ENCODE data around the gene SRP54. TPM values are rescaled to one million over a fixed set of nuclear protein-coding genes. Genes with fewer than 3 reads are reported as not detected.

Gene SRP54
- 10 to 100 TPM; 31.2 to 52.7 (median 39.3) TPM for total RNA-seq

GRCh38 chr14:34982421-34983147, at the start of gene SRP54:
TSS of gene SRP54 (plus strand) at chr14:34982992. CDS start at chr14:34996710, 13,718 bp downstream.
- DNase-seq (ENCODE audit: extremely low spot score), result peak; percentile 99
- H3K9me3 ChIP-seq, result no peaks in the 10 kb centered on the region
- intact Hi-C loops (cut with DNase I), result loop anchor here (1.0 to 5.0 kb wide), 3 partner anchors 65 to 140 kb away; partner anchors contain the start of genes FAM177A1, PPP2R3C and PRORP
- no peaks in the 10 kb centered on the region for H3K27me3 ChIP-seq
- H3K4me1 ChIP-seq, result peaks cover 36 to 55% (median 44%) of the 10 kb centered on the region in 4 donors
- TF ChIP-seq POLR2AphosphoS5 (IDR thresholded peaks at IDR 0.05) (peak; percentile 97 to 98), CTCF (IDR thresholded peaks at IDR 0.05) (peak in 2 of 3 experiments; percentile 26 to 33), EP300 (IDR thresholded peaks at IDR 0.05) (no peak), POLR2A (IDR thresholded peaks at IDR 0.05; ENCODE audit: low read depth) (peak; percentile 45)
- peak within 1 kb of the TSS; percentile 73 to 93 (median 80) for H3K4me3 ChIP-seq
- peak within 1 kb of the TSS; percentile 92 to 98 (median 97) for H3K27ac ChIP-seq (replicated peaks in 1 of 4)
- H3K36me3 ChIP-seq, result no peaks in the 10 kb centered on the region
- WGBS, result 0% methylated on average over 22 of the region's 45 CpGs

DNA sequence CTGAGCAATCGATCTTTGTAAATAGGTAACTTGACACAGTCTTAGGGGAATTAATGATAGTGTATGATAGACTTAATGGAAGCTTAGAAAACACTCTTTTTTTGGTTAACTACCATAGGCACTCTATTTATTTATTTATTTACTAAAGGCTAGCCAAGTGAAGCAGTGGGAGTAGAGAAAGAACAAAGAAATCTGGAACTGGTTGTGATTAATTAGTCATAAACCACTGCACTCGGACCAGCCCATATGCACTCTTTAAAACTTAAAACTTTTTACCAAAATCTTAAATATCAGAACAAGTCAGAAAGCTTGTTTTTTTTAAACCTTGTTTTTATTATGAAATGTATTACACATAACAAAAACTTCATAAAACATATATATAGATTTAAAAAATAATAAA, 49.5 kb upstream of the SRP54 start:
- Histone ChIP-seq H3K36me3 (no peaks in the 10 kb centered on the region), H3K27ac (replicated peaks in 1 of 4) (no peak overlapping the region), H3K4me3 (no peak overlapping the region), H3K9me3 (no peaks in the 10 kb centered on the region), H3K27me3 (no peaks in the 10 kb centered on the region), H3K4me1 (no peaks in the 10 kb centered on the region)
- 88% methylated on average over 2 of the region's 2 CpGs for WGBS
- no peak for DNase-seq (ENCODE audit: extremely low spot score)
- intact Hi-C loops (cut with DNase I), result no loop called here
- TF ChIP-seq CTCF (IDR thresholded peaks at IDR 0.05), result no peak

DNA sequence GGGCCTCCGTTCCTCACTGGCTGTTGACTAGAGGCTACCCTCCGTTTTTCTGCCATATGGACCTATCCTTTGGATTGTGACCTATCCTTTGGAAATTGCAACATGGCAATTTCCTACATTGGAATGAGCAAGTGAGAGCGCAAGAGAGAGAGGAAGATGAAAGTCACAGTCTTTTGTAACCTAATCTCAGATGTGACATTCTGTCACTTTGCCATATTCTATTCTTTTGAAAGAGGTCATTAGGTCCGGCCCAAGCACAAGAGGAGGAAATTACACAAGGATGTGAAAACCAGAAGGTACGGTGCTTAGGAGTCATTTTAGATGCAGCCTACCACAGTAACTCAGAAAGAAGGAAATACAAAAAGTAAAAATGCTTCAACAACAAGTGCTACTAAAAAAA, 47.3 kb upstream of the SRP54 start:
- intact Hi-C loops (cut with DNase I), result no loop called here

GRCh38 chr14:34937442-34937841, 45.4 kb upstream of the SRP54 start:
- no peak for TF ChIP-seq POLR2AphosphoS5 (IDR thresholded peaks at IDR 0.05)
- no peak for TF ChIP-seq POLR2A (IDR thresholded peaks at IDR 0.05; ENCODE audit: low read depth)
- no peak for TF ChIP-seq EP300 (IDR thresholded peaks at IDR 0.05)
- no peak for TF ChIP-seq CTCF (IDR thresholded peaks at IDR 0.05)
- Histone ChIP-seq H3K36me3 (no peaks in the 10 kb centered on the region), H3K27me3 (no peaks in the 10 kb centered on the region), H3K27ac (replicated peaks in 1 of 4) (no peak overlapping the region), H3K9me3 (no peaks in the 10 kb centered on the region), H3K4me1 (no peaks in the 10 kb centered on the region), H3K4me3 (no peak overlapping the region)
- intact Hi-C loops (cut with DNase I), result no loop called here
- 90% methylated on average over 6 of the region's 6 CpGs for WGBS
- DNase-seq (ENCODE audit: extremely low spot score), result no peak

More for the DNA sequence above, 47.3 kb upstream of the SRP54 start:
- no peak overlapping the region for H3K4me3 ChIP-seq
- TF ChIP-seq EP300 (IDR thresholded peaks at IDR 0.05), result no peak
- TF ChIP-seq POLR2A (IDR thresholded peaks at IDR 0.05; ENCODE audit: low read depth), result no peak
- TF ChIP-seq CTCF (IDR thresholded peaks at IDR 0.05), result no peak
- TF ChIP-seq POLR2AphosphoS5 (IDR thresholded peaks at IDR 0.05), result no peak
- no peaks in the 10 kb centered on the region for H3K36me3 ChIP-seq
- 80% methylated on average over 5 of the region's 5 CpGs for WGBS
- H3K4me1 ChIP-seq, result no peaks in the 10 kb centered on the region
- no peaks in the 10 kb centered on the region for H3K27me3 ChIP-seq
- no peak for DNase-seq (ENCODE audit: extremely low spot score)
- no peaks in the 10 kb centered on the region for H3K9me3 ChIP-seq
- no peak overlapping the region for H3K27ac ChIP-seq (replicated peaks in 1 of 4)

DNA sequence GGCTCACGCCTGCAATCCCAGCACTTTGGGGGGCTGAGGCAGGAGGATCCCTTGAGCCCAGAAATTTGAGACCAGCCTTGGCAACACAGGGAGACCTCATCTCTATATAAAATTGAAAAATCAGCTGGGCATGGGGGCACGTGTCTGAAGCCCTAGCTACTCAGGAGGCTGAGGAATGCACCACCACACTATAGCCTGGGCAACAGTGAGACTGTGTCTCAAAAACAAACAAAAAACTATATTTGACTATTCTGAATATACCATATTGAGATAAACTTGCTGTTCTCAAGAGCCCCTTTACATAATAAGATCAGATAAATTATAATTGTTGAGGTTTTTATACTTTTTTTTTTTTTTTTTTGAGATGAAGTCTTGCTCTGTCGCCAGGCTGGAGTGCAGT, 44.9 kb upstream of the SRP54 start:
- WGBS, result 88% methylated on average over 3 of the region's 3 CpGs
- no peaks in the 10 kb centered on the region for H3K4me1 ChIP-seq
- H3K36me3 ChIP-seq, result no peaks in the 10 kb centered on the region
- TF ChIP-seq POLR2AphosphoS5 (IDR thresholded peaks at IDR 0.05) (no peak), POLR2A (IDR thresholded peaks at IDR 0.05; ENCODE audit: low read depth) (no peak), EP300 (IDR thresholded peaks at IDR 0.05) (no peak), CTCF (IDR thresholded peaks at IDR 0.05) (no peak)
- H3K9me3 ChIP-seq, result no peaks in the 10 kb centered on the region
- no peak for DNase-seq (ENCODE audit: extremely low spot score)
- H3K4me3 ChIP-seq, result no peak overlapping the region
- H3K27me3 ChIP-seq, result no peaks in the 10 kb centered on the region
- intact Hi-C loops (cut with DNase I), result no loop called here
- no peak overlapping the region for H3K27ac ChIP-seq (replicated peaks in 1 of 4)

All from esophagus muscularis mucosa (tissue), 4 donors.